WI38 (cell line): ENCODE measurements around the gene UGT2A1.

Experiments used
- H3K4me3 ChIP-seq: 2 replicates; pipeline ENCODE4 v1.5.1; 2011; ENCODE audit warnings: low read depth, mild to moderate bottlenecking, control low read depth, low read length
- CTCF ChIP-seq: IDR thresholded peaks from 2 replicates; pipeline ENCODE4 v1.5.1; 2012; ENCODE audit warnings: low read depth, mild to moderate bottlenecking, control low read depth, low read length

Gene UGT2A1

GRCh38 chr4:69658133-69658532 lies 5.1 kb upstream of the UGT2A1 start:
- TF ChIP-seq CTCF = no peak
- H3K4me3 ChIP-seq = no peak overlapping the region

GRCh38 chr4:69656653-69657158 lies 3.7 kb upstream of the UGT2A1 start:
- TF ChIP-seq CTCF = no peak
- H3K4me3 ChIP-seq = no peak overlapping the region

- no peak for TF ChIP-seq CTCF
- no peak overlapping the region for H3K4me3 ChIP-seq
These were observed 2.2 kb downstream of the UGT2A1 start for GRCh38 chr4:69650872-69651271.

- no peak for TF ChIP-seq CTCF
- H3K4me3 ChIP-seq = no peak overlapping the region
These were observed 3.4 kb downstream of the UGT2A1 start for GRCh38 chr4:69649629-69650028.

- H3K4me3 ChIP-seq = no peak overlapping the region
- no peak for TF ChIP-seq CTCF
These were observed 3.8 kb downstream of the UGT2A1 start for GRCh38 chr4:69649207-69649606.

GRCh38 chr4:69642961-69643360 lies 10.1 kb downstream of the UGT2A1 start:
- no peak overlapping the region for H3K4me3 ChIP-seq
- no peak for TF ChIP-seq CTCF

GRCh38 chr4:69640289-69640688 lies 12.8 kb downstream of the UGT2A1 start:
- no peak for TF ChIP-seq CTCF
- H3K4me3 ChIP-seq = no peak overlapping the region
